ENCODE results near the gene HIVEP1. TPM values are rescaled to one million over a fixed set of nuclear protein-coding genes. Genes with fewer than 3 reads are reported as not detected.

HIVEP1 gene
- polyA plus RNA-seq, 3 donors = 1.7 to 8.7 (median 2.7) TPM

DNA sequence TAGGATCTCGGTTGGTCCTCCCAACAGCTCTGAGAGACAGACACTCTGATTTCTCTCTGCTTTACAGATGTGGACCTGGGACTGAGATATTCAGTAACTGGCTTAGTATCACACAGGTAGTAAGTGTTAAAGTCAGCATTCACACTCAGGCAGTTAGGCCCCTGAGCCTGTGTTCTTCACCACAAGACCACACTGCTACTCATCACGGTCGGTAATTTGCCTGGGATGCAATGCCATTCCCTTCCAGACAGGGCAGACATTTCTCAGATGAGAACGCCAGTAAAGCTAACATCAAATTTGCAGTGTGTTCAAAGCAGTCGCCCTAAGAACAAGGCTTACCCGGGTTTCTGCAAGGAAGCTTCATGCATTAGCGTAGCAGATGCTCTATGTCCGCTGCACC, 39.8 kb upstream of the HIVEP1 start:
- Histone ChIP-seq H3K79me2 (ENCODE audit: insufficient read depth, low read length) (no peaks in the 10 kb centered on the region), H3K27ac (ENCODE audit: low read depth in 1 of 2, low read length in 2 of 2) (no peak overlapping the region), H3K4me1 (ENCODE audit: control insufficient read depth in 1 of 2, insufficient read depth in 2 of 2, low read length in 2 of 2) (peaks cover 15 to 17% of the 10 kb centered on the region in 2 donors), H3K4me3 (replicated peaks in 1 of 3; ENCODE audit: low read depth in 2 of 3, low read length in 3 of 3) (no peak overlapping the region), H3K4me2 (replicated peaks; ENCODE audit: extremely low read depth, low read length, poor library complexity, severe bottlenecking) (no peak overlapping the region), H3K9me3 (replicated peaks in 1 of 2; ENCODE audit: control insufficient read depth in 1 of 2, insufficient read depth in 1 of 2, low read length in 2 of 2) (no peaks in the 10 kb centered on the region), H3K9ac (ENCODE audit: insufficient read depth, low read length, poor library complexity, severe bottlenecking) (no peak overlapping the region), H4K20me1 (ENCODE audit: insufficient read depth, low read length) (no peaks in the 10 kb centered on the region), H3K36me3 (replicated peaks in 1 of 2; ENCODE audit: control insufficient read depth in 1 of 2, insufficient read depth in 2 of 2, low read length in 2 of 2) (no peaks in the 10 kb centered on the region), H3K27me3 (ENCODE audit: control insufficient read depth in 2 of 2, insufficient read depth in 2 of 2, low read length in 2 of 2) (no peaks in the 10 kb centered on the region), H2AFZ (ENCODE audit: insufficient read depth, low read depth, low read length, poor library complexity, severe bottlenecking) (no peak overlapping the region)
- peaks cover 0 to 4% (median 0%) of the 10 kb centered on the region in 7 donors for H3K9me3 Mint-ChIP-seq
- peak overlapping the region in 2 of 7 donors; percentile 1 to 45 for H3K27ac Mint-ChIP-seq
- no peak overlapping the region for H3K4me3 Mint-ChIP-seq
- H3K27me3 Mint-ChIP-seq (ENCODE audit: low read depth in 3 of 3) = peaks cover 0 to 7% (median 6%) of the 10 kb centered on the region in 3 donors
- 91% methylated on average over 8 of the region's 8 CpGs for WGBS (ENCODE audit: insufficient coverage)
- H3K36me3 Mint-ChIP-seq = no peaks in the 10 kb centered on the region
- no peak for DNase-seq
- H3K4me1 Mint-ChIP-seq = peaks cover 24% of the 10 kb centered on the region
- intact Hi-C loops (cut with micrococcal nuclease) = no loop called here
- TF ChIP-seq, protein P1, sequence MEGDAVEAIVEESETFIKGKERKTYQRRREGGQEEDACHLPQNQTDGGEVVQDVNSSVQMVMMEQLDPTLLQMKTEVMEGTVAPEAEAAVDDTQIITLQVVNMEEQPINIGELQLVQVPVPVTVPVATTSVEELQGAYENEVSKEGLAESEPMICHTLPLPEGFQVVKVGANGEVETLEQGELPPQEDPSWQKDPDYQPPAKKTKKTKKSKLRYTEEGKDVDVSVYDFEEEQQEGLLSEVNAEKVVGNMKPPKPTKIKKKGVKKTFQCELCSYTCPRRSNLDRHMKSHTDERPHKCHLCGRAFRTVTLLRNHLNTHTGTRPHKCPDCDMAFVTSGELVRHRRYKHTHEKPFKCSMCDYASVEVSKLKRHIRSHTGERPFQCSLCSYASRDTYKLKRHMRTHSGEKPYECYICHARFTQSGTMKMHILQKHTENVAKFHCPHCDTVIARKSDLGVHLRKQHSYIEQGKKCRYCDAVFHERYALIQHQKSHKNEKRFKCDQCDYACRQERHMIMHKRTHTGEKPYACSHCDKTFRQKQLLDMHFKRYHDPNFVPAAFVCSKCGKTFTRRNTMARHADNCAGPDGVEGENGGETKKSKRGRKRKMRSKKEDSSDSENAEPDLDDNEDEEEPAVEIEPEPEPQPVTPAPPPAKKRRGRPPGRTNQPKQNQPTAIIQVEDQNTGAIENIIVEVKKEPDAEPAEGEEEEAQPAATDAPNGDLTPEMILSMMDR (IDR thresholded peaks at IDR 0.05) = no peak

DNA sequence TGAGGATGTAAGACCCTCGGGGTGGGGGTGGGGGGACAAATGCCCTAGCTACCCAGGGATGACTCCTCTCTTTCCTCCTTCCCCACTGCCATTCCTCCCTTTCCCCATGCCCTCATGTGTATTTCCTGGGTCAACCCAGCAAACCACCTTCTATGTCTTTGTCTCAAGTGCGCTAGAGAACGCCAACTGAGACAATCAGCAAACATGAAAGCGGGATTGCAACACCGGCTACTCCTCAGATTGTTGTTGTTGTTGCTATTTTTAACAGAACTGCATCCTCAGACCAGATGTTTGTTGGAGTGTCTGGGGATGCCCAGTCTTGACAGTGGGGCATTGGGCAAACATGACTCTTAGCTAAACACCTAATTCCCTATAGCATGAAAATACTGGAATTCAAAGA, 39.3 kb upstream of the HIVEP1 start:
- H3K4me3 ChIP-seq (replicated peaks in 1 of 3; ENCODE audit: low read depth in 2 of 3, low read length in 3 of 3) = no peak overlapping the region
- no peaks in the 10 kb centered on the region for H3K9me3 ChIP-seq (replicated peaks in 1 of 2; ENCODE audit: control insufficient read depth in 1 of 2, insufficient read depth in 1 of 2, low read length in 2 of 2)
- H3K27me3 ChIP-seq (ENCODE audit: control insufficient read depth in 2 of 2, insufficient read depth in 2 of 2, low read length in 2 of 2) = no peaks in the 10 kb centered on the region
- H3K27ac ChIP-seq (ENCODE audit: low read depth in 1 of 2, low read length in 2 of 2) = no peak overlapping the region
- no peaks in the 10 kb centered on the region for H4K20me1 ChIP-seq (ENCODE audit: insufficient read depth, low read length)
- DNase-seq = no peak
- H3K36me3 ChIP-seq (replicated peaks in 1 of 2; ENCODE audit: control insufficient read depth in 1 of 2, insufficient read depth in 2 of 2, low read length in 2 of 2) = no peaks in the 10 kb centered on the region
- H2AFZ ChIP-seq (ENCODE audit: insufficient read depth, low read depth, low read length, poor library complexity, severe bottlenecking) = no peak overlapping the region
- Mint-ChIP-seq H3K9me3 (peaks cover 0 to 4% (median 0%) of the 10 kb centered on the region in 7 donors), H3K4me1 (peaks cover 24% of the 10 kb centered on the region), H3K27me3 (ENCODE audit: low read depth in 3 of 3) (peaks cover 0 to 7% (median 6%) of the 10 kb centered on the region in 3 donors), H3K36me3 (no peaks in the 10 kb centered on the region), H3K27ac (peak overlapping the region in 3 of 7 donors; percentile 22 to 57 (median 50)), H3K4me3 (no peak overlapping the region)
- no CpG with 5 or more reads among the region's 5 CpGs for WGBS (ENCODE audit: insufficient coverage)
- TF ChIP-seq, protein P1 (IDR thresholded peaks at IDR 0.05) = no peak
- H3K79me2 ChIP-seq (ENCODE audit: insufficient read depth, low read length) = no peaks in the 10 kb centered on the region
- no peak overlapping the region for H3K4me2 ChIP-seq (replicated peaks; ENCODE audit: extremely low read depth, low read length, poor library complexity, severe bottlenecking)
- no peak overlapping the region for H3K9ac ChIP-seq (ENCODE audit: insufficient read depth, low read length, poor library complexity, severe bottlenecking)
- intact Hi-C loops (cut with micrococcal nuclease) = no loop called here
- peaks cover 15 to 17% of the 10 kb centered on the region in 2 donors for H3K4me1 ChIP-seq (ENCODE audit: control insufficient read depth in 1 of 2, insufficient read depth in 2 of 2, low read length in 2 of 2)
